NB4 (cell line): ENCODE measurements around the gene HOXD4.

Experiments used
- DNase-seq: peaks from one replicate; pipeline ENCODE4 v3.0.0; 2010; ENCODE audit warnings: low read depth
- H3K4me3 ChIP-seq: one replicate; pipeline ENCODE4 v1.5.1; 2011; ENCODE audit warnings: mild to moderate bottlenecking, low read depth, low read length, moderate library complexity
- MYC ChIP-seq: IDR thresholded peaks from 2 replicates; pipeline ENCODE4 v1.6.1; 2011; ENCODE audit warnings: low read depth, low read length
- POLR2A ChIP-seq: IDR thresholded peaks from 2 replicates; pipeline ENCODE4 v1.6.1; 2011; ENCODE audit warnings: mild to moderate bottlenecking; ENCODE audit not compliant: insufficient read length; ENCODE audit errors: extremely low read depth
- TF ChIP-seq, protein P1 (sequence below): IDR thresholded peaks from one replicate; pipeline ENCODE4 v1.5.1; 2012; ENCODE audit warnings: low read depth, low read length
- TF ChIP-seq, protein P2 (sequence below): IDR thresholded peaks from 2 replicates; pipeline ENCODE4 v1.6.1; 2011; ENCODE audit warnings: low read depth, low read length

Gene HOXD4

DNA sequence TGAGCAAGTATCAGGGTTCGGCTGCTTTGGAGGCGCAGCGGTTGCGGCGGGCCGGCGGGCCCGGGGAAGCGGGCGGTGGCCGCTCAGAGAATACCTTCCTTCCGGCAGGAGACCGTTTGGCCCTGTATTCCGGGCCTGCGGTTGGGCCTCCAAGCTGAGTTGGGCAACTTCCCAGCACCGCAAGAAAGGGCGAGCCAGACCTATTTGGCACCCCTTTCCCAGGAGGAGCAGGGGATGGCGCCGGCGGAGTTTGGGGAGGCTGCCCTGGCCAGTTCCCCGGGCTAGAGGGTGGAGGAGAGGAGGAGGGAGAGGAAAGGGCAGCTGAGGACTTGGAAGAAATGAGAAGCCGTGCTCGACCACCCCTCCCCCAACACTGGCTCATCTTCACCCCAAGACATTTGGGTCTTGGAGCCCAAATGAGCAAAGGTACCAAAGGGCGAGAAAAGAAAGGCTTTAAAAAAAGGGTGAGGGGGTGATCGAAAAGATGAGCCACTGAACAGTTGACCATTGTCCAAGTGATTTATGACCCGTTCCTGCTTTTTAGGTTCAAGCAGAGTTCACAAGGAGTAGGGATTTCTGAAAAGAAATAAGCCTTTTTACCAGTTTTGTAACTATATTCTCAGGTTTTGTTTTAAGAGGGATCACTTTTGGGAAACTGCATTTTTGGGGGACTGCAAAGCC, 14.2 kb downstream of the HOXD4 start:
- TF ChIP-seq, protein P1, sequence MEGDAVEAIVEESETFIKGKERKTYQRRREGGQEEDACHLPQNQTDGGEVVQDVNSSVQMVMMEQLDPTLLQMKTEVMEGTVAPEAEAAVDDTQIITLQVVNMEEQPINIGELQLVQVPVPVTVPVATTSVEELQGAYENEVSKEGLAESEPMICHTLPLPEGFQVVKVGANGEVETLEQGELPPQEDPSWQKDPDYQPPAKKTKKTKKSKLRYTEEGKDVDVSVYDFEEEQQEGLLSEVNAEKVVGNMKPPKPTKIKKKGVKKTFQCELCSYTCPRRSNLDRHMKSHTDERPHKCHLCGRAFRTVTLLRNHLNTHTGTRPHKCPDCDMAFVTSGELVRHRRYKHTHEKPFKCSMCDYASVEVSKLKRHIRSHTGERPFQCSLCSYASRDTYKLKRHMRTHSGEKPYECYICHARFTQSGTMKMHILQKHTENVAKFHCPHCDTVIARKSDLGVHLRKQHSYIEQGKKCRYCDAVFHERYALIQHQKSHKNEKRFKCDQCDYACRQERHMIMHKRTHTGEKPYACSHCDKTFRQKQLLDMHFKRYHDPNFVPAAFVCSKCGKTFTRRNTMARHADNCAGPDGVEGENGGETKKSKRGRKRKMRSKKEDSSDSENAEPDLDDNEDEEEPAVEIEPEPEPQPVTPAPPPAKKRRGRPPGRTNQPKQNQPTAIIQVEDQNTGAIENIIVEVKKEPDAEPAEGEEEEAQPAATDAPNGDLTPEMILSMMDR = no peak
- TF ChIP-seq MYC (no peak), POLR2A (no peak)
- TF ChIP-seq, protein P2, sequence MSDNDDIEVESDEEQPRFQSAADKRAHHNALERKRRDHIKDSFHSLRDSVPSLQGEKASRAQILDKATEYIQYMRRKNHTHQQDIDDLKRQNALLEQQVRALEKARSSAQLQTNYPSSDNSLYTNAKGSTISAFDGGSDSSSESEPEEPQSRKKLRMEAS = no peak
- H3K4me3 ChIP-seq = no peak overlapping the region
- DNase-seq = no peak

DNA sequence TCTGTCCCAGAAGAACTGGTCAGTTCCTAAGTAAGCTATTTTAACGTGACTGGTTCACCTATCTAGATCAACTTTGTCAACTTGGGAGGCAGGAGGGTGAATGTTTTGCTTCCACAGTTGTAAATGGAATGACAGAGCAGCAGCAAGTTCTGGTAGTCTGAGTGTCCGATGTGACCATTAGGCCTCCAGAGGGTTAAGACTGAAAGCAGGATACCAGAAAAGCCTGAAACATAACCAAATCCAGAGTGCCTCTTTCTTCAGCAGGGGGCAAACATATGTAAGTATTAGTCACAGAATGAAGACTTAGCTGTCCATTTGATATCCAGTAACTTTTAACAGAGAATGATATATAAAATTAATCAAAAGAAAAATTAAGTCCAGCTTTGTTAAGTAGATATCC, 14.9 kb downstream of the HOXD4 start:
- no peak for DNase-seq
- no peak overlapping the region for H3K4me3 ChIP-seq
- TF ChIP-seq POLR2A = no peak
- no peak for TF ChIP-seq MYC
- TF ChIP-seq, protein P1 = no peak
- TF ChIP-seq, protein P2 = no peak

DNA sequence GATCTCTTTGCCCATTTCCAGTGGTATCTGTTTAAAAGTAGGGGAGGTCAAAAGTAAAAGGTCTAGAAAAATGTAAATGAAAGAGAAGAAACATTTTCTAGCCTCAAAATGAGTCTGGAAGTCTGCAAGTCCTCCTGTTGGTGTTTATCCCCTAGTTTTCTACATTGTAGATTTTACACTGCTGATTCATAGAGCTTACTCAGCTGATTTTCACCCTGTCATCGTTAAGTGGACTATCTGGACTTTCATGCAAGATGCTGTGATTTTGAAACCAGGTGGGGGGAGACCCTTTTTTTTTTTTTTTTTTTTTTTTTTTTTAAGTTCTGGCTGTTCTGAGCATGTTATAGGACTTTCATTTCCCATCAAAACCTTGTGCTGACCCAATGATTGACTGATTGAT, 16.0 kb downstream of the HOXD4 start:
- no peak for TF ChIP-seq POLR2A
- no peak for TF ChIP-seq MYC
- TF ChIP-seq, protein P1 = no peak
- TF ChIP-seq, protein P2 = no peak

DNA sequence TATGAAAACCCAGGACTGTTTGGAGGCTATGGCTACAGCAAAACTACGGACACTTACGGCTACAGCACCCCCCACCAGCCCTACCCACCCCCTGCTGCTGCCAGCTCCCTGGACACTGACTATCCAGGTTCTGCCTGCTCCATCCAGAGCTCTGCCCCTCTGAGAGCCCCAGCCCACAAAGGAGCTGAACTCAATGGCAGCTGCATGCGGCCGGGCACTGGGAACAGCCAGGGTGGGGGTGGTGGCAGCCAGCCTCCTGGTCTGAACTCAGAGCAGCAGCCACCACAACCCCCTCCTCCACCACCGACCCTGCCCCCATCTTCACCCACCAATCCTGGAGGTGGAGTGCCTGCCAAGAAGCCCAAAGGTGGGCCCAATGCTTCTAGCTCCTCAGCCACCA, 17.8 kb downstream of the HOXD4 start:
- TF ChIP-seq POLR2A (no peak), MYC (no peak)
- TF ChIP-seq, protein P2 = no peak
- TF ChIP-seq, protein P1 = no peak
- no peak for DNase-seq
- no peak overlapping the region for H3K4me3 ChIP-seq

More for the DNA sequence above, 16.0 kb downstream of the HOXD4 start:
- no peak for DNase-seq
- no peak overlapping the region for H3K4me3 ChIP-seq

DNA sequence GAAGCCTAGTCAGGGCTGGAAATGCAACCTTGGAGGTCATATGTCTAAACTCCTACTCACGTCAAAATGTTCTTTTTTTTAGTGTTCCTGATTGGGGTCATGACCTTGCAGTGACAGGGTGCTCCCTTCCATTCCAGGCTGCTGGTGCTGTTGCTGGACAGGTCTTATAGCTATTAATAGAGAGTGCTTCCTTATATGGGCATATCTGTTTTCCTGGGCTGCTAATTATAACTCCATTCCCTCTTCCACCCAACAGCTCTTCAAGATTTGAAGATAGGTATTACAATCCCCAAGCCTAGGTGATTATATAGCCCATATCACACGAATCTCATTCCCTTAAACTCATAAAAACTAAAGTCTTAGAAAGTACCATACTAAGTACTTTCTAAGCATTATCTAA, 18.4 kb downstream of the HOXD4 start:
- TF ChIP-seq POLR2A = no peak
- TF ChIP-seq, protein P1 = no peak
- no peak for DNase-seq
- H3K4me3 ChIP-seq = no peak overlapping the region
